OCI-LY3 (cell line): ENCODE measurements around the gene USPL1.

Experiments
- H2AFZ ChIP-seq: fragments of 200-600, 300-600 bp; shearing (Covaris generic); 2 replicates; pipeline ENCODE4 v1.6.0; 2014; ENCODE audit warnings: antibody characterized with exemption, low read depth, low read length
- H3K27ac ChIP-seq: fragments of 200-600, 300-600 bp; sonication (generic); 2 replicates; pipeline ENCODE4 v1.5.1; 2014; ENCODE audit warnings: mild to moderate bottlenecking, low read length, moderate library complexity, mixed read lengths
- H3K27me3 ChIP-seq: fragments of 200-600, 300-600 bp; sonication (generic); 2 replicates; pipeline ENCODE4 v1.6.1; 2014; ENCODE audit warnings: low read depth, low read length, mixed read lengths
- H3K36me3 ChIP-seq: fragments of 200-600, 300-600 bp; sonication (generic); replicated peaks from 2 replicates; pipeline ENCODE3; 2014; ENCODE audit warnings: low read depth, low read length, mixed read lengths
- H3K4me1 ChIP-seq: fragments of 300-600, 200-600 bp; sonication (generic); 2 replicates; pipeline ENCODE4 v1.6.1; 2014; ENCODE audit warnings: low read length, mixed read lengths
- H3K4me2 ChIP-seq: fragments of 200-600, 300-600 bp; sonication (generic); 2 replicates; pipeline ENCODE4 v1.6.1; 2014; ENCODE audit warnings: low read length, mixed read lengths
- H3K4me3 ChIP-seq: fragments of 300-600, 200-600 bp; sonication (generic); 2 replicates; pipeline ENCODE4 v1.5.1; 2014; ENCODE audit warnings: antibody characterized with exemption, mild to moderate bottlenecking, low read length, moderate library complexity
- H3K79me2 ChIP-seq: fragments of 300-600, 200-600 bp; shearing (Covaris generic); 2 replicates; pipeline ENCODE4 v1.6.1; 2014; ENCODE audit warnings: mild to moderate bottlenecking, low read length, mixed read lengths
- H3K9ac ChIP-seq: fragments of 300-600, 200-600 bp; shearing (Covaris generic); 2 replicates; pipeline ENCODE4 v1.6.0; 2014; ENCODE audit warnings: mild to moderate bottlenecking, low read length, moderate library complexity
- H3K9me3 ChIP-seq: fragments of 200-600, 300-600 bp; shearing (Covaris generic); 2 replicates; pipeline ENCODE4 v1.6.1; 2014; ENCODE audit warnings: low read length, mixed read lengths; ENCODE audit not compliant: insufficient read depth
- H4K20me1 ChIP-seq: fragments of 200-600, 300-600 bp; sonication (generic); 2 replicates; pipeline ENCODE4 v1.6.1; 2016; ENCODE audit warnings: low read length, mixed read lengths; ENCODE audit not compliant: insufficient read depth
- CTCF ChIP-seq: fragments of 200-600, 300-600 bp; sonication (generic); IDR thresholded peaks from 2 replicates; pipeline ENCODE4 v1.5.1; 2014; ENCODE audit warnings: antibody characterized with exemption, low read length, low read depth
- EZH2phosphoT487 ChIP-seq: fragments of 200-600 bp; shearing (Covaris generic); IDR thresholded peaks from 2 replicates; pipeline ENCODE4 v1.6.1; 2018; ENCODE audit warnings: antibody characterized with exemption, mixed run types, low read depth

USPL1 gene

GRCh38 chr13:30624630-30625029 is 6.9 kb downstream of the USPL1 start:
- Histone ChIP-seq H4K20me1 (peaks cover 53% of the 10 kb centered on the region), H2AFZ (no peak overlapping the region), H3K27me3 (no peaks in the 10 kb centered on the region), H3K36me3 (peaks cover 45% of the 10 kb centered on the region), H3K4me2 (no peak overlapping the region), H3K9me3 (no peaks in the 10 kb centered on the region), H3K4me3 (no peak overlapping the region), H3K27ac (no peak overlapping the region), H3K9ac (no peak overlapping the region), H3K4me1 (peaks cover 20% of the 10 kb centered on the region), H3K79me2 (peaks cover 61% of the 10 kb centered on the region)
- TF ChIP-seq EZH2phosphoT487 (no peak), CTCF (no peak)

GRCh38 chr13:30629527-30629926 is 11.8 kb downstream of the USPL1 start:
- H3K9me3 ChIP-seq = no peaks in the 10 kb centered on the region
- H3K4me1 ChIP-seq = peaks cover 13% of the 10 kb centered on the region
- TF ChIP-seq CTCF = no peak
- TF ChIP-seq EZH2phosphoT487 = no peak
- peaks cover 59% of the 10 kb centered on the region for H3K36me3 ChIP-seq
- no peak overlapping the region for H3K4me3 ChIP-seq
- no peak overlapping the region for H3K4me2 ChIP-seq
- H3K79me2 ChIP-seq = peaks cover 65% of the 10 kb centered on the region
- H3K9ac ChIP-seq = no peak overlapping the region
- peaks cover 50% of the 10 kb centered on the region for H4K20me1 ChIP-seq
- no peaks in the 10 kb centered on the region for H3K27me3 ChIP-seq
- no peak overlapping the region for H3K27ac ChIP-seq
- no peak overlapping the region for H2AFZ ChIP-seq

- Histone ChIP-seq H3K9ac (no peak overlapping the region), H3K36me3 (peaks cover 59% of the 10 kb centered on the region), H3K9me3 (no peaks in the 10 kb centered on the region), H3K79me2 (peaks cover 87% of the 10 kb centered on the region), H3K4me3 (no peak overlapping the region), H4K20me1 (peaks cover 65% of the 10 kb centered on the region), H3K27me3 (no peaks in the 10 kb centered on the region), H3K4me2 (no peak overlapping the region), H3K4me1 (no peaks in the 10 kb centered on the region), H3K27ac (no peak overlapping the region), H2AFZ (no peak overlapping the region)
- TF ChIP-seq EZH2phosphoT487 = no peak
- no peak for TF ChIP-seq CTCF
Observed at GRCh38 chr13:30633861-30634260, 16.1 kb downstream of the USPL1 start.

GRCh38 chr13:30634838-30635237 is 17.1 kb downstream of the USPL1 start:
- TF ChIP-seq EZH2phosphoT487 = 0 out of 2 replicates have a peak, but pooled peaks have one; percentile 5
- no peak for TF ChIP-seq CTCF
- Histone ChIP-seq H4K20me1 (peaks cover 56% of the 10 kb centered on the region), H3K79me2 (peaks cover 83% of the 10 kb centered on the region), H2AFZ (no peak overlapping the region), H3K4me2 (no peak overlapping the region), H3K4me1 (no peaks in the 10 kb centered on the region), H3K27me3 (no peaks in the 10 kb centered on the region), H3K9ac (no peak overlapping the region), H3K27ac (no peak overlapping the region), H3K9me3 (no peaks in the 10 kb centered on the region), H3K4me3 (no peak overlapping the region), H3K36me3 (peaks cover 56% of the 10 kb centered on the region)
